Measurements from ENCODE around the gene ANXA5.

DNA sequence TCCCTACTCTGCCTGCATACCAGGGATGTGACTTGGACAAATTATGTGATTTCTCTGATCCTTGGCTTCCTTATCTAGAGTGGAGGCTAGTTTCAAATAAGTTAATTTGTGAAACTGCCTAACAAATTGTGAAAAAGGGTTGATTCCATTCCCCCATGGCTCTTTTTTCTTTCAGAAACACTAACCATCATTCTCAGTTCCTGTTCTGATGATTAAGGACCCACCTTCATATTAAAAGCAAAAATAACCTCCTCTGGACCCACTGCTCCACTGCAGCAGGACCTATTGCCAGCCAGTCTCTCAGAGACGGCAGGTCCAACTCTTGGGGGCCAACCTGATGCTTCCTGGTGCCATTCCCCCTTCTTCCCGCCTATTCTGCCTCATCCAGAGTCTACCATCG lies 4.5 kb upstream of the ANXA5 start:
- TF ChIP-seq POLR2A (IDR thresholded peaks at IDR 0.05) (no peak), CTCF (IDR thresholded peaks at IDR 0.05) (no peak)
